ENCODE results near the gene GOLGA6L7.

- no peak for TF ChIP-seq CTCF (conservative IDR thresholded peaks at IDR 0.05; ENCODE audit: low read depth in 2 of 2)
- TF ChIP-seq POLR2AphosphoS5 (IDR thresholded peaks at IDR 0.05; ENCODE audit: low read depth) = no peak
- TF ChIP-seq EZH2 (IDR thresholded peaks at IDR 0.05; ENCODE audit: low read depth, unreplicated experiment) = no peak
- no peak for TF ChIP-seq EZH2phosphoT487 (IDR thresholded peaks at IDR 0.05; ENCODE audit: unreplicated experiment)
- no peak for TF ChIP-seq REST (IDR thresholded peaks at IDR 0.05; ENCODE audit: unreplicated experiment)
- TF ChIP-seq CREB1 (CRISPR knock-in tag; IDR thresholded peaks at IDR 0.05; ENCODE audit: low read depth) = no peak
- no peak for TF ChIP-seq ETS1 (IDR thresholded peaks at IDR 0.05)
- no peak for TF ChIP-seq JUNB (IDR thresholded peaks at IDR 0.05; ENCODE audit: unreplicated experiment)
- TF ChIP-seq ZNF462 (CRISPR knock-in tag; IDR thresholded peaks at IDR 0.05) = no peak
- TF ChIP-seq STAT1 (IDR thresholded peaks at IDR 0.05; ENCODE audit: unreplicated experiment) = no peak
- TF ChIP-seq NANOG (IDR thresholded peaks at IDR 0.05; ENCODE audit: borderline replicate concordance) = no peak
- TF ChIP-seq ZNF114 (CRISPR knock-in tag; IDR thresholded peaks at IDR 0.05) = no peak
Measured at GRCh38 chr15:28888302-28888894, 40.0 kb upstream of the GOLGA6L7 start.

Measured in GM23338 (cell line).